GM12878 (cell line): ENCODE results near the gene VRTN. TPM values are rescaled to one million over a fixed set of nuclear protein-coding genes. Genes with fewer than 3 reads are reported as not detected.
A peak's percentile ranks its signal among the peaks of the same experiment; 100 is the strongest.

Experiments used
- BACH1 ChIP-seq: fragments of 450-650 bp; IDR thresholded peaks from 2 replicates; pipeline ENCODE4 v1.6.1; 2017; ENCODE audit warnings: mild to moderate bottlenecking, borderline replicate concordance
- BHLHE40 ChIP-seq, 2 experiments: fragments of 450-650 bp in 1 of 2; IDR thresholded peaks; 2 replicates each; pipeline ENCODE4 v1.6.1; 2011 to 2017; ENCODE audit warnings: low read depth in 2 of 2, borderline replicate concordance in 1 of 2, improper control_type of control experiment in 1 of 2, low read length in 1 of 2, mild to moderate bottlenecking in 1 of 2
- CHD4 ChIP-seq: fragments of 200-600 bp; sonication (generic); IDR thresholded peaks from 2 replicates; pipeline ENCODE4 v1.6.1; 2016; ENCODE audit warnings: mild to moderate bottlenecking
- KAT2A ChIP-seq: conservative IDR thresholded peaks from 2 replicates; pipeline ENCODE4 v1.6.1; 2011; ENCODE audit warnings: low read depth, low read length; ENCODE audit not compliant: control insufficient read depth
- PML ChIP-seq: IDR thresholded peaks from 2 replicates; pipeline ENCODE4 v1.6.1; 2012; ENCODE audit warnings: low read length, inconsistent platforms
- RAD21 ChIP-seq: IDR thresholded peaks from 2 replicates; pipeline ENCODE4 v1.6.1; 2011; ENCODE audit warnings: mild to moderate bottlenecking, low read depth, low read length, moderate library complexity; ENCODE audit not compliant: insufficient read depth
- RB1 ChIP-seq: fragments of 450-650 bp; formaldehyde crosslinking; IDR thresholded peaks from 2 replicates; pipeline ENCODE4 v1.6.1; 2017; ENCODE audit warnings: mild to moderate bottlenecking, borderline replicate concordance
- SIX5 ChIP-seq: IDR thresholded peaks from 2 replicates; pipeline ENCODE4 v1.6.1; 2011; ENCODE audit warnings: mild to moderate bottlenecking, low read depth, low read length, moderate library complexity; ENCODE audit not compliant: severe bottlenecking
- SMAD1 ChIP-seq: fragments of 450-650 bp; IDR thresholded peaks from 2 replicates; pipeline ENCODE4 v1.6.1; 2018; ENCODE audit warnings: mild to moderate bottlenecking, low read depth; ENCODE audit not compliant: partially characterized antibody
- STAT1 ChIP-seq: fragments of 450-650 bp; conservative IDR thresholded peaks from 2 replicates; pipeline ENCODE4 v1.6.1; 2014; ENCODE audit warnings: antibody characterized with exemption, mild to moderate bottlenecking
- ZSCAN29 ChIP-seq: fragments of 450-650 bp; IDR thresholded peaks from 2 replicates; pipeline ENCODE4 v1.6.1; 2017; ENCODE audit warnings: mild to moderate bottlenecking, moderate library complexity
- polyA plus RNA-seq, 11 experiments: library from polyadenylated mRNA; depleted of rRNA in 4 of 11; unstranded in 6 of 11; stranded (reverse) in 5 of 11; fragments of >200 nt; fragmentation: Nextera tagmentation in 4 of 11; fragmentation: Illumina TruSeq in 1 of 11; extraction: Ambion mirVana in 4 of 11; extraction: Trizol in 1 of 11; gene quantifications; 1 replicate in 1 of 11; 2 replicates in 10 of 11; pipeline versions ENCODE4 v1.2.1 to v1.2.3, GENCODE V29; 2011 to 2016; ENCODE audit warnings: inconsistent platforms in 2 of 11, missing spikeins in 2 of 11, low read depth in 1 of 11
- total RNA-seq, 4 experiments: library from RNA; depleted of rRNA in 3 of 4; stranded (reverse); fragments of >200 nt in 3 of 4; fragmentation: Illumina TruSeq in 1 of 4; extraction: Trizol in 1 of 4; gene quantifications; 2 replicates each; pipeline versions ENCODE4 v1.2.1 to v1.2.3, GENCODE V29; 2013 to 2021
- TF ChIP-seq, protein P1 (sequence below): fragments of 450-650 bp; conservative IDR thresholded peaks from 2 replicates; pipeline ENCODE4 v1.6.1; 2017; ENCODE audit warnings: mild to moderate bottlenecking, moderate library complexity
- TF ChIP-seq, protein P2 (sequence below): IDR thresholded peaks from 2 replicates; pipeline ENCODE4 v1.6.1; 2012; ENCODE audit warnings: low read depth, low read length, improper control_type of control experiment
- TF ChIP-seq, protein P3 (sequence below): fragments of 450-650 bp; IDR thresholded peaks from 2 replicates; pipeline ENCODE4 v1.6.1; 2017; ENCODE audit warnings: mild to moderate bottlenecking, low read depth, inconsistent platforms; ENCODE audit not compliant: poor library complexity, severe bottlenecking
- TF ChIP-seq, protein P4 (sequence below): IDR thresholded peaks from 2 replicates; pipeline ENCODE4 v1.6.1; 2011; ENCODE audit warnings: low read depth, low read length, improper control_type of control experiment, borderline replicate concordance
- TF ChIP-seq, protein P5 (sequence below): fragments of 450-650 bp; IDR thresholded peaks from 2 replicates; pipeline ENCODE4 v1.6.1; 2017; ENCODE audit warnings: low read depth, mild to moderate bottlenecking, moderate library complexity
- TF ChIP-seq, protein P6 (sequence below): IDR thresholded peaks from 2 replicates; pipeline ENCODE4 v1.6.1; 2011; ENCODE audit warnings: low read depth, mild to moderate bottlenecking, low read length, moderate library complexity, borderline replicate concordance; ENCODE audit errors: extremely low read depth

Gene VRTN
- total and polyA plus RNA-seq, 10 of the 15 experiments (the other 5 are each of a cell fraction or from before 2014, with no cell fraction given) = 0.31 TPM; not detected in 9

DNA sequence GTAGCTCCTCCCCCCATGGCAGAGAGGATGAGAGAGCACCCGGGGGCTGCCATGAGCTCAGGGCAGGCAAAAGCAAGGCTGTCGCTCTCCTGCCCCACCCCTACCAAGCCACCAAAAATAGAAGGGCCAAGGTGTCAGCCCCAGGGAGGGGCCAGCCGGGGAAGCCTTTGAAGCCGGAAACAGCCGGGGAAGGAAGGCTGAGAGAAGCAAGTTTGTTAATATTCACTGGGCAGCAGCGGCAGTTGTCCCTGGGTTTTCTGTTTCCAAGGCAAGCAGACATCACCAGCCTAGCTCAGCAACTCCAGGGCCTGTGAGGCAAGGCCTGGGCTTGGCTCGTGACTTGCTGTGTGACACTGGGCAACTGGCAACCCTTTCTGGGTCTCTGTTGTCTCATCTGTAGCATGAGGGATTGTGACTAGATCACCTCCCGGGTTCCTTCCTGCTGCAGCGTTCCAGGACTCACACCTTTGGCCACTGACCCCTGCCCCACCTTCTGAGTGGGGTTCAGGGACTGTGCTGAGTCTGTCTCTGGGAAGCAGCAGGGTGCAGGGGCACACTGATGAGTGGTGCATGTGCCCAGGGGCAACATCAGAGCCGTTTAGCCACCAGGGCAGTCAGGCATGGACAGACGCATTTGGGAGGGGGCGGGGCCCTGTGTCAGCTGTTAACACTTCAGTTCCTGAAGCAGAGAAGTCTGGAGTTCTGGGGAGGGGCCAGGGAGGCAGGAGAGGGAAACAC is 53.4 kb downstream of the VRTN start (continued):
- TF ChIP-seq, protein P1, sequence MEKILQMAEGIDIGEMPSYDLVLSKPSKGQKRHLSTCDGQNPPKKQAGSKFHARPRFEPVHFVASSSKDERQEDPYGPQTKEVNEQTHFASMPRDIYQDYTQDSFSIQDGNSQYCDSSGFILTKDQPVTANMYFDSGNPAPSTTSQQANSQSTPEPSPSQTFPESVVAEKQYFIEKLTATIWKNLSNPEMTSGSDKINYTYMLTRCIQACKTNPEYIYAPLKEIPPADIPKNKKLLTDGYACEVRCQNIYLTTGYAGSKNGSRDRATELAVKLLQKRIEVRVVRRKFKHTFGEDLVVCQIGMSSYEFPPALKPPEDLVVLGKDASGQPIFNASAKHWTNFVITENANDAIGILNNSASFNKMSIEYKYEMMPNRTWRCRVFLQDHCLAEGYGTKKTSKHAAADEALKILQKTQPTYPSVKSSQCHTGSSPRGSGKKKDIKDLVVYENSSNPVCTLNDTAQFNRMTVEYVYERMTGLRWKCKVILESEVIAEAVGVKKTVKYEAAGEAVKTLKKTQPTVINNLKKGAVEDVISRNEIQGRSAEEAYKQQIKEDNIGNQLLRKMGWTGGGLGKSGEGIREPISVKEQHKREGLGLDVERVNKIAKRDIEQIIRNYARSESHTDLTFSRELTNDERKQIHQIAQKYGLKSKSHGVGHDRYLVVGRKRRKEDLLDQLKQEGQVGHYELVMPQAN = no peak
- TF ChIP-seq, protein P2, sequence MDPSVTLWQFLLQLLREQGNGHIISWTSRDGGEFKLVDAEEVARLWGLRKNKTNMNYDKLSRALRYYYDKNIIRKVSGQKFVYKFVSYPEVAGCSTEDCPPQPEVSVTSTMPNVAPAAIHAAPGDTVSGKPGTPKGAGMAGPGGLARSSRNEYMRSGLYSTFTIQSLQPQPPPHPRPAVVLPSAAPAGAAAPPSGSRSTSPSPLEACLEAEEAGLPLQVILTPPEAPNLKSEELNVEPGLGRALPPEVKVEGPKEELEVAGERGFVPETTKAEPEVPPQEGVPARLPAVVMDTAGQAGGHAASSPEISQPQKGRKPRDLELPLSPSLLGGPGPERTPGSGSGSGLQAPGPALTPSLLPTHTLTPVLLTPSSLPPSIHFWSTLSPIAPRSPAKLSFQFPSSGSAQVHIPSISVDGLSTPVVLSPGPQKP = no peak
- TF ChIP-seq, protein P3, sequence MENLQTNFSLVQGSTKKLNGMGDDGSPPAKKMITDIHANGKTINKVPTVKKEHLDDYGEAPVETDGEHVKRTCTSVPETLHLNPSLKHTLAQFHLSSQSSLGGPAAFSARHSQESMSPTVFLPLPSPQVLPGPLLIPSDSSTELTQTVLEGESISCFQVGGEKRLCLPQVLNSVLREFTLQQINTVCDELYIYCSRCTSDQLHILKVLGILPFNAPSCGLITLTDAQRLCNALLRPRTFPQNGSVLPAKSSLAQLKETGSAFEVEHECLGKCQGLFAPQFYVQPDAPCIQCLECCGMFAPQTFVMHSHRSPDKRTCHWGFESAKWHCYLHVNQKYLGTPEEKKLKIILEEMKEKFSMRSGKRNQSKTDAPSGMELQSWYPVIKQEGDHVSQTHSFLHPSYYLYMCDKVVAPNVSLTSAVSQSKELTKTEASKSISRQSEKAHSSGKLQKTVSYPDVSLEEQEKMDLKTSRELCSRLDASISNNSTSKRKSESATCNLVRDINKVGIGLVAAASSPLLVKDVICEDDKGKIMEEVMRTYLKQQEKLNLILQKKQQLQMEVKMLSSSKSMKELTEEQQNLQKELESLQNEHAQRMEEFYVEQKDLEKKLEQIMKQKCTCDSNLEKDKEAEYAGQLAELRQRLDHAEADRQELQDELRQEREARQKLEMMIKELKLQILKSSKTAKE = no peak
- no peak for TF ChIP-seq CHD4
- TF ChIP-seq ZSCAN29 = no peak
- TF ChIP-seq BACH1 = no peak
- TF ChIP-seq KAT2A = no peak
- TF ChIP-seq, protein P4, sequence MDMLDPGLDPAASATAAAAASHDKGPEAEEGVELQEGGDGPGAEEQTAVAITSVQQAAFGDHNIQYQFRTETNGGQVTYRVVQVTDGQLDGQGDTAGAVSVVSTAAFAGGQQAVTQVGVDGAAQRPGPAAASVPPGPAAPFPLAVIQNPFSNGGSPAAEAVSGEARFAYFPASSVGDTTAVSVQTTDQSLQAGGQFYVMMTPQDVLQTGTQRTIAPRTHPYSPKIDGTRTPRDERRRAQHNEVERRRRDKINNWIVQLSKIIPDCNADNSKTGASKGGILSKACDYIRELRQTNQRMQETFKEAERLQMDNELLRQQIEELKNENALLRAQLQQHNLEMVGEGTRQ = no peak
- no peak for TF ChIP-seq RAD21
- no peak for TF ChIP-seq SIX5
- TF ChIP-seq RB1 = 0 out of 2 replicates have a peak, but pooled peaks have one; percentile 20
- no peak for TF ChIP-seq STAT1
- no peak for TF ChIP-seq PML
- TF ChIP-seq, protein P5, sequence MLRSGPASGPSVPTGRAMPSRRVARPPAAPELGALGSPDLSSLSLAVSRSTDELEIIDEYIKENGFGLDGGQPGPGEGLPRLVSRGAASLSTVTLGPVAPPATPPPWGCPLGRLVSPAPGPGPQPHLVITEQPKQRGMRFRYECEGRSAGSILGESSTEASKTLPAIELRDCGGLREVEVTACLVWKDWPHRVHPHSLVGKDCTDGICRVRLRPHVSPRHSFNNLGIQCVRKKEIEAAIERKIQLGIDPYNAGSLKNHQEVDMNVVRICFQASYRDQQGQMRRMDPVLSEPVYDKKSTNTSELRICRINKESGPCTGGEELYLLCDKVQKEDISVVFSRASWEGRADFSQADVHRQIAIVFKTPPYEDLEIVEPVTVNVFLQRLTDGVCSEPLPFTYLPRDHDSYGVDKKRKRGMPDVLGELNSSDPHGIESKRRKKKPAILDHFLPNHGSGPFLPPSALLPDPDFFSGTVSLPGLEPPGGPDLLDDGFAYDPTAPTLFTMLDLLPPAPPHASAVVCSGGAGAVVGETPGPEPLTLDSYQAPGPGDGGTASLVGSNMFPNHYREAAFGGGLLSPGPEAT = no peak; the same call in 1 of the 2 replicates
- TF ChIP-seq BHLHE40 (IDR thresholded peaks at IDR 0.05; ENCODE audit: borderline replicate concordance in 1 of 2, low read depth in 2 of 2, low read length in 1 of 2) = peak; percentile 14 to 85; a peak in 3 of 4 replicates
- TF ChIP-seq SMAD1 = no peak
- TF ChIP-seq, protein P6, sequence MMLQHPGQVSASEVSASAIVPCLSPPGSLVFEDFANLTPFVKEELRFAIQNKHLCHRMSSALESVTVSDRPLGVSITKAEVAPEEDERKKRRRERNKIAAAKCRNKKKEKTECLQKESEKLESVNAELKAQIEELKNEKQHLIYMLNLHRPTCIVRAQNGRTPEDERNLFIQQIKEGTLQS = no peak
